K562 (cell line): ENCODE measurements around the gene SCYL1. TPM values are rescaled to one million over a fixed set of nuclear protein-coding genes. Genes with fewer than 3 reads are reported as not detected.

Source experiments
- BRF1 ChIP-seq: IDR thresholded peaks from 3 replicates; pipeline ENCODE4 v1.6.1; 2011; ENCODE audit warnings: borderline replicate concordance, mild to moderate bottlenecking; ENCODE audit not compliant: insufficient read length; ENCODE audit errors: extremely low read depth
- ETV1 ChIP-seq: fragments of 450-650 bp; conservative IDR thresholded peaks from 2 replicates; pipeline ENCODE4 v1.6.1; 2016; ENCODE audit warnings: missing genetic modification characterization, control low read depth, low read depth, missing compliant biosample characterization
- KDM4B ChIP-seq, 2 experiments: fragments of 450-650 bp in 1 of 2; sonication (generic) in 1 of 2; IDR thresholded peaks; 2 replicates each; pipeline ENCODE4 v1.6.1; 2016 to 2017; ENCODE audit warnings: borderline replicate concordance in 2 of 2, antibody characterized with exemption in 1 of 2, low read depth in 1 of 2, mild to moderate bottlenecking in 1 of 2
- PHB2 ChIP-seq: fragments of 450-650 bp; IDR thresholded peaks from 2 replicates; pipeline ENCODE4 v1.6.1; 2017; ENCODE audit warnings: low read depth
- TAF9B ChIP-seq: fragments of 450-650 bp; IDR thresholded peaks from 2 replicates; pipeline ENCODE4 v1.6.1; 2018; ENCODE audit warnings: mild to moderate bottlenecking; ENCODE audit not compliant: partially characterized antibody
- ZNF121 ChIP-seq: sonication (generic); formaldehyde crosslinking; conservative IDR thresholded peaks from 2 replicates; pipeline ENCODE4 v1.8.0; 2022; ENCODE audit warnings: missing genetic modification reagents
- ZNF764 ChIP-seq: fragments of 250-450 bp; sonication (Bioruptor Pico); IDR thresholded peaks from 2 replicates; pipeline ENCODE4 v1.4.0; 2020; ENCODE audit warnings: low read depth, mild to moderate bottlenecking, moderate library complexity
- polyA plus RNA-seq, 8 experiments: library from polyadenylated mRNA; depleted of rRNA in 4 of 8; stranded (reverse) in 5 of 8; unstranded in 3 of 8; fragments of >200 nt; fragmentation: Nextera tagmentation in 2 of 8; fragmentation: Illumina TruSeq in 1 of 8; extraction: Ambion mirVana in 2 of 8; extraction: Trizol in 1 of 8; gene quantifications; 2 replicates each; pipeline versions ENCODE4 v1.2.1 to v1.2.3, GENCODE V29; 2011 to 2014; ENCODE audit warnings: inconsistent platforms in 1 of 8, missing spikeins in 1 of 8
- total RNA-seq, 7 experiments: library from RNA; depleted of rRNA in 6 of 7; stranded (reverse); fragments of >200 nt in 6 of 7; fragmentation: Illumina TruSeq in 2 of 7; extraction: Trizol in 2 of 7; gene quantifications; 2 replicates each; pipeline versions ENCODE4 v1.2.1 to v1.2.3, GENCODE V29; 2011 to 2021; ENCODE audit warnings: low replicate concordance in 1 of 7
- TF ChIP-seq, protein P1 (sequence below), 2 experiments: fragments of 450-650 bp in 1 of 2; sonication (generic) in 1 of 2; formaldehyde crosslinking in 1 of 2; IDR thresholded peaks; 2 replicates each; pipeline versions ENCODE4 v1.7.1 to v1.9.0; 2016 to 2022; ENCODE audit warnings: inconsistent platforms in 1 of 2, mild to moderate bottlenecking in 1 of 2, missing genetic modification reagents in 1 of 2
- TF ChIP-seq, protein P2 (sequence below): fragments of 450-650 bp; formaldehyde crosslinking; IDR thresholded peaks from 2 replicates; pipeline ENCODE4 v1.4.0; 2020; ENCODE audit warnings: mild to moderate bottlenecking, moderate library complexity
- TF ChIP-seq, protein P3 (sequence below), 2 experiments: fragments of 200-800 bp in 1 of 2; sonication (Bioruptor generic) in 1 of 2; sonication (generic) in 1 of 2; formaldehyde crosslinking in 1 of 2; IDR thresholded peaks in 1 of 2; conservative IDR thresholded peaks in 1 of 2; 2 replicates each; pipeline versions ENCODE4 v1.5.0 to v1.6.1; 2016 to 2020; ENCODE audit warnings: missing compliant biosample characterization in 1 of 2, missing genetic modification characterization in 1 of 2, missing genetic modification reagents in 1 of 2

The SCYL1 gene
- total and polyA plus RNA-seq, 9 of the 15 experiments (the other 6 are each of a cell fraction or from before 2014, with no cell fraction given), result 1.9 to 145 (median 57.6) TPM

DNA sequence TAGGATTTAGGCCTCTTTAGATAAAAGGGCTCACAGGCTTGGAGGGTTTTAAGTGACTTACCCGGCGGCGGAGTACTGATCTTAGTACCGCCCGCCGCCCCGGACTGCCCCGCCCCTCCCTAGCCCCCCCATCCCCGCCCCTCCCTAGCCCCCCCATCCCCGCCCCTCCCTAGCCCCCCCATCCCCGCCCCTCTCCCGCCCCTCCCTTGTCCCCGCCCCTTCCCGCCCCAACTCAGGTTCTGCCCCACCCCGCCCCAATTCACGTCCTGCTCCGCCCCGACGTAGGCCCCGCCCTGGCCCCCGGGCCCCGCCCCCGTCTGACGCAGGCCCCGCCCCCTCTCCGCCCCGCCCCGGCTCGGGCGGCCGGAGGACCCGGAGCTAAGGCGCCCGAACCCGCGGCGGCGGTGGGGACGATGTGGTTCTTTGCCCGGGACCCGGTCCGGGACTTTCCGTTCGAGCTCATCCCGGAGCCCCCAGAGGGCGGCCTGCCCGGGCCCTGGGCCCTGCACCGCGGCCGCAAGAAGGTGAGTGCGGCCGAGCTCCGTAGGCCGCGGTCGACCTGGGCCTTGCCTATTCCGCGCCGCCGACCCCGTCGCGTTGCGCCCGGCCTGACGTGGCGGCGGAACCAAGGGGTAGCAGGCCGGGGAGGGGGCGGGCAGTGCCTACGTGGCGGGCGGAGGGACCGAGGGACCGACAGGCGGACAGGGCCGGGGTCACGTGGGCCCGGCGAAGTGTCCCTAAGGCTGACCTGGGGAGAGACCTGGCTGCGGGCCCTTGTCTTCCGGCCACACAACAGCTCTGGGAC is at the start of gene SCYL1 (continued):
- TF ChIP-seq KDM4B (IDR thresholded peaks at IDR 0.05; ENCODE audit: borderline replicate concordance in 2 of 2, low read depth in 1 of 2) (no peak), TAF9B (no peak), BRF1 (no peak), ZNF764 (CRISPR knock-in tag) (no peak), PHB2 (no peak), ETV1 (tag) (no peak), ZNF121 (CRISPR knock-in tag) (no peak)
- TF ChIP-seq, protein P1, sequence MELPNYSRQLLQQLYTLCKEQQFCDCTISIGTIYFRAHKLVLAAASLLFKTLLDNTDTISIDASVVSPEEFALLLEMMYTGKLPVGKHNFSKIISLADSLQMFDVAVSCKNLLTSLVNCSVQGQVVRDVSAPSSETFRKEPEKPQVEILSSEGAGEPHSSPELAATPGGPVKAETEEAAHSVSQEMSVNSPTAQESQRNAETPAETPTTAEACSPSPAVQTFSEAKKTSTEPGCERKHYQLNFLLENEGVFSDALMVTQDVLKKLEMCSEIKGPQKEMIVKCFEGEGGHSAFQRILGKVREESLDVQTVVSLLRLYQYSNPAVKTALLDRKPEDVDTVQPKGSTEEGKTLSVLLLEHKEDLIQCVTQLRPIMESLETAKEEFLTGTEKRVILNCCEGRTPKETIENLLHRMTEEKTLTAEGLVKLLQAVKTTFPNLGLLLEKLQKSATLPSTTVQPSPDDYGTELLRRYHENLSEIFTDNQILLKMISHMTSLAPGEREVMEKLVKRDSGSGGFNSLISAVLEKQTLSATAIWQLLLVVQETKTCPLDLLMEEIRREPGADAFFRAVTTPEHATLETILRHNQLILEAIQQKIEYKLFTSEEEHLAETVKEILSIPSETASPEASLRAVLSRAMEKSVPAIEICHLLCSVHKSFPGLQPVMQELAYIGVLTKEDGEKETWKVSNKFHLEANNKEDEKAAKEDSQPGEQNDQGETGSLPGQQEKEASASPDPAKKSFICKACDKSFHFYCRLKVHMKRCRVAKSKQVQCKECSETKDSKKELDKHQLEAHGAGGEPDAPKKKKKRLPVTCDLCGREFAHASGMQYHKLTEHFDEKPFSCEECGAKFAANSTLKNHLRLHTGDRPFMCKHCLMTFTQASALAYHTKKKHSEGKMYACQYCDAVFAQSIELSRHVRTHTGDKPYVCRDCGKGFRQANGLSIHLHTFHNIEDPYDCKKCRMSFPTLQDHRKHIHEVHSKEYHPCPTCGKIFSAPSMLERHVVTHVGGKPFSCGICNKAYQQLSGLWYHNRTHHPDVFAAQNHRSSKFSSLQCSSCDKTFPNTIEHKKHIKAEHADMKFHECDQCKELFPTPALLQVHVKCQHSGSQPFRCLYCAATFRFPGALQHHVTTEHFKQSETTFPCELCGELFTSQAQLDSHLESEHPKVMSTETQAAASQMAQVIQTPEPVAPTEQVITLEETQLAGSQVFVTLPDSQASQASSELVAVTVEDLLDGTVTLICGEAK (IDR thresholded peaks at IDR 0.05), result no peak
- TF ChIP-seq, protein P1 (CRISPR knock-in tag; IDR thresholded peaks at IDR 0.05), result no peak
- TF ChIP-seq, protein P2, sequence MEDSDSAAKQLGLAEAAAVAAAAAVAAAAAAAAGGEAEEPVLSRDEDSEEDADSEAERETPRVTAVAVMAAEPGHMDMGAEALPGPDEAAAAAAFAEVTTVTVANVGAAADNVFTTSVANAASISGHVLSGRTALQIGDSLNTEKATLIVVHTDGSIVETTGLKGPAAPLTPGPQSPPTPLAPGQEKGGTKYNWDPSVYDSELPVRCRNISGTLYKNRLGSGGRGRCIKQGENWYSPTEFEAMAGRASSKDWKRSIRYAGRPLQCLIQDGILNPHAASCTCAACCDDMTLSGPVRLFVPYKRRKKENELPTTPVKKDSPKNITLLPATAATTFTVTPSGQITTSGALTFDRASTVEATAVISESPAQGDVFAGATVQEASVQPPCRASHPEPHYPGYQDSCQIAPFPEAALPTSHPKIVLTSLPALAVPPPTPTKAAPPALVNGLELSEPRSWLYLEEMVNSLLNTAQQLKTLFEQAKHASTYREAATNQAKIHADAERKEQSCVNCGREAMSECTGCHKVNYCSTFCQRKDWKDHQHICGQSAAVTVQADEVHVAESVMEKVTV (CRISPR knock-in tag), result no peak
- TF ChIP-seq, protein P3, sequence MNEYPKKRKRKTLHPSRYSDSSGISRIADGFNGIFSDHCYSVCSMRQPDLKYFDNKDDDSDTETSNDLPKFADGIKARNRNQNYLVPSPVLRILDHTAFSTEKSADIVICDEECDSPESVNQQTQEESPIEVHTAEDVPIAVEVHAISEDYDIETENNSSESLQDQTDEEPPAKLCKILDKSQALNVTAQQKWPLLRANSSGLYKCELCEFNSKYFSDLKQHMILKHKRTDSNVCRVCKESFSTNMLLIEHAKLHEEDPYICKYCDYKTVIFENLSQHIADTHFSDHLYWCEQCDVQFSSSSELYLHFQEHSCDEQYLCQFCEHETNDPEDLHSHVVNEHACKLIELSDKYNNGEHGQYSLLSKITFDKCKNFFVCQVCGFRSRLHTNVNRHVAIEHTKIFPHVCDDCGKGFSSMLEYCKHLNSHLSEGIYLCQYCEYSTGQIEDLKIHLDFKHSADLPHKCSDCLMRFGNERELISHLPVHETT (CRISPR knock-in tag; conservative IDR thresholded peaks at IDR 0.05 in 1 of 2, IDR thresholded peaks at IDR 0.05 in 1 of 2), result peak; percentile 5 to 72; a peak in 2 of 4 replicates
